ENCODE data around the gene MAST3.
"Not testable (repeated sequence)": the region's sequence is repeated elsewhere in the genome, so short reads cannot be mapped to it uniquely, and the experiment has no call there.

Gene MAST3

DNA sequence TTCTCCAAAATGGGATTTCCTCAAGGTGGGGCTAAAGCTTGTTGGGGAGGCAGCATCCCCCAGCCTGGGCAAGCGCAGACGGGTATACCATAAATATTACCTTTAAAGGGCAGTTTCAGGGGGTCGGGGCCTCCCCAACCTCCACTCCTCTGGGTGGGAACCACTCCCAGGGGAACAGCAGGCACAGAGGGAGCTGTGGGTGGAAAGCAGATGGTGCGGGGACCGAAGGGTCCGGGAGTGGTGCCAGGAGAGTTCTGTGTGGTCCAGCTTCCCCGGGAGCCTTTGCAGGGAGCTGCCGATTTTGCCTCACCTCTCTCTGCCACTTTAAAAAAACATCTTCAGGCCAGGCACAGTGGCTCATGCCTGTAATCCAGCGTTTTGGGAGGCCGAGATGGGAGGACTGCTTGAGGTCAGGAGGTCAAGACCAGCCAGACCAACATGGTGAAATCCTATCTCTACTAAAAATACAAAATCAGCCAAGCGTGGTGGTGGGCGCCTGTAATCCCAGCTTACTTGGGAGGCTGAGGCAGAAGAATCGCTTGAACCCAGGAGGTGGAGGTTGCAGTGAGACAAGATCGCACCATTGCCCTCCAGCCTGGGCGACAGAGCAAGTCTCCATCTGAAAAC, 5.5 kb downstream of the MAST3 start:
- no peak for DNase-seq
- H3K27ac Mint-ChIP-seq, result no peak overlapping the region
- TF ChIP-seq, protein P1, sequence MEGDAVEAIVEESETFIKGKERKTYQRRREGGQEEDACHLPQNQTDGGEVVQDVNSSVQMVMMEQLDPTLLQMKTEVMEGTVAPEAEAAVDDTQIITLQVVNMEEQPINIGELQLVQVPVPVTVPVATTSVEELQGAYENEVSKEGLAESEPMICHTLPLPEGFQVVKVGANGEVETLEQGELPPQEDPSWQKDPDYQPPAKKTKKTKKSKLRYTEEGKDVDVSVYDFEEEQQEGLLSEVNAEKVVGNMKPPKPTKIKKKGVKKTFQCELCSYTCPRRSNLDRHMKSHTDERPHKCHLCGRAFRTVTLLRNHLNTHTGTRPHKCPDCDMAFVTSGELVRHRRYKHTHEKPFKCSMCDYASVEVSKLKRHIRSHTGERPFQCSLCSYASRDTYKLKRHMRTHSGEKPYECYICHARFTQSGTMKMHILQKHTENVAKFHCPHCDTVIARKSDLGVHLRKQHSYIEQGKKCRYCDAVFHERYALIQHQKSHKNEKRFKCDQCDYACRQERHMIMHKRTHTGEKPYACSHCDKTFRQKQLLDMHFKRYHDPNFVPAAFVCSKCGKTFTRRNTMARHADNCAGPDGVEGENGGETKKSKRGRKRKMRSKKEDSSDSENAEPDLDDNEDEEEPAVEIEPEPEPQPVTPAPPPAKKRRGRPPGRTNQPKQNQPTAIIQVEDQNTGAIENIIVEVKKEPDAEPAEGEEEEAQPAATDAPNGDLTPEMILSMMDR (IDR thresholded peaks at IDR 0.05), result no peak
- no peaks in the 10 kb centered on the region for H3K36me3 Mint-ChIP-seq (ENCODE audit: low read depth)
- H3K9me3 Mint-ChIP-seq, result no peaks in the 10 kb centered on the region
- H3K27me3 Mint-ChIP-seq (ENCODE audit: low read depth, poor library complexity), result peaks cover 52% of the 10 kb centered on the region
- no peak overlapping the region for H3K4me3 Mint-ChIP-seq
- H3K4me1 Mint-ChIP-seq, result peaks cover 55% of the 10 kb centered on the region

DNA sequence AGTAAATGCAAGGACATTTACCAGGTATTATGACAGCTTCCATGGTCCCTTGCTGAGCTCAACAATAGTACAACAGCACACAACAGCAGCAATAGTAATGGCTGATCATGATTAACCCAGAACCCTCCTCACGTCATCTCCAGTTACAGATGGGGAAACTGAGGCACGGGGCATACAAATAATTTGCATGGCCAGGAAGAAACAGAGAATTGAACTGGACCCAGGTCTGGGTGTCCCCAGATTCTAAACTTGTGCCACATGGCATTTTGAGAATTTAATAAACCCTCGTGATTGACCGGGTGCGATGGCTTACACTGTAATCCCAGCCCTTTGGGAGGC, 7.2 kb downstream of the MAST3 start:
- peak overlapping the region; percentile 75 for H3K4me3 Mint-ChIP-seq
- no peak for DNase-seq
- H3K4me1 Mint-ChIP-seq, result peaks cover 51% of the 10 kb centered on the region
- H3K27ac Mint-ChIP-seq, result no peak overlapping the region
- peaks cover 52% of the 10 kb centered on the region for H3K27me3 Mint-ChIP-seq (ENCODE audit: low read depth, poor library complexity)
- no peaks in the 10 kb centered on the region for H3K9me3 Mint-ChIP-seq
- no peaks in the 10 kb centered on the region for H3K36me3 Mint-ChIP-seq (ENCODE audit: low read depth)
- TF ChIP-seq, protein P1 (IDR thresholded peaks at IDR 0.05), result no peak

DNA sequence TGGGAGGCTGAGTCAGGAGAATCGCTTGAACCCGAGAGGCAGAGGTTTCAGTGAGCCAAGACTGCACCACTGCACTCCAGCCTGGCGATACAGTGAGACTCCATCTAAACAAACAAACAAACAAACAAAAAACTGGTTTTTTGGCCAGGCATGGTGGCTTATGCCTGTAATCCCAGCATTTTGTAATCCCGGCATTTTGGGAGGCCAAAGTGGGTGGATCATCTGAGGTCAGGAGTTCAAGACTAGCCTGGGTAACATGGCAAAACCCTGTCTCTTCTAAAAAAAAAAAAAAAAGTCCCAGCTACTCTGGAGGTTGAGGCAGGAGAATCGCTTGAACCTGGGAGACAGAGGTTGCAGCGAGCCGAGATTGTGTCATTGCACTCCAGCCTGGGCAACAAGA, 7.7 kb downstream of the MAST3 start:
- peaks cover 50% of the 10 kb centered on the region for H3K27me3 Mint-ChIP-seq (ENCODE audit: low read depth, poor library complexity)
- H3K4me3 Mint-ChIP-seq; DNase-seq; H3K9me3 Mint-ChIP-seq; H3K27ac Mint-ChIP-seq; H3K36me3 Mint-ChIP-seq (ENCODE audit: low read depth): not testable (repeated sequence)
- H3K4me1 Mint-ChIP-seq, result peaks cover 48% of the 10 kb centered on the region

DNA sequence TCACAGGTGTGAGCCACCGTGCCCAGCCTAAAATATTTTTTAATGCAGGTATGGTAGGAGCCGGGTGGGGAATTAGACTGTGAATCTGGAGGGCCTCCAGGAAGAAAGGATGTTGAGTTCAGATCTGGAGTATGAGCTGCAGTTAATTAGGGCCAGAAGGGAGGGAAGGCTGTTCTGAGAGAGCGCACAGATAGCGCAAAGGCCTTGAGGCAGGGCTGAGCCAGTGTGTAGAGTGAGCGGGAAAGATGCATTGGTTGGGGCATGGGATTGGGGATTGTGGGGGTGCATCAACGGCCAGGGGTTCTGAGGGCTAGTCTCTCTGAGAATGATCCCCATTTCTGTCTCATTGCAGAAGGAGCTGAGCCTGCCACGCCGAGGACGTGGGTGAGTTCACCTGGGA, 9.7 kb downstream of the MAST3 start:
- Mint-ChIP-seq H3K4me1 (peaks cover 34% of the 10 kb centered on the region), H3K27ac (peak overlapping the region; percentile 9), H3K4me3 (no peak overlapping the region), H3K9me3 (no peaks in the 10 kb centered on the region), H3K36me3 (ENCODE audit: low read depth) (no peaks in the 10 kb centered on the region), H3K27me3 (ENCODE audit: low read depth, poor library complexity) (peaks cover 60% of the 10 kb centered on the region)
- TF ChIP-seq, protein P1 (IDR thresholded peaks at IDR 0.05), result no peak
- DNase-seq, result no peak

DNA sequence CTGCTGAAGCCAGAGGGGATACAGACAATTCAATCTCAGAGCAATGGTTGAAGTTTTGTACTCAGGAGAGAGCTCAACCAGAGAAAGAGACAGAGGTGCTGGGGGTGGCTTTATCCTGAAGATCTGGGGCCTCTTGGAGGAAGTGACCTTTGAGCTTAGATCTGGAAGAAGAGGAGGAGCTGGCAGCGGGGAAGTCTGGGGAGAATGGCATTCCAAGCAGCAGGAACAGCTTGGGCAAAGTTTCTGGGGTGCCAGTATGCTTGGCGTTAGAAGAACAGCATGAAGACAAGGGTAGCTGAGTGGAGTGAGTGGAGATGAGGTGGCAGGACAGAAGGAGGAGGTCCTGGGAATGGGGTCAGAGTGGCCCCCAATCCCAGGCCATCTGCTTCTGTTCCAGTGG, 11.3 kb downstream of the MAST3 start:
- H3K4me3 Mint-ChIP-seq, result peak overlapping the region; percentile 82
- no peak for DNase-seq
- H3K27ac Mint-ChIP-seq, result no peak overlapping the region
- TF ChIP-seq, protein P1 (IDR thresholded peaks at IDR 0.05), result no peak
- peaks cover 57% of the 10 kb centered on the region for H3K27me3 Mint-ChIP-seq (ENCODE audit: low read depth, poor library complexity)
- no peaks in the 10 kb centered on the region for H3K9me3 Mint-ChIP-seq
- H3K4me1 Mint-ChIP-seq, result peaks cover 23% of the 10 kb centered on the region
- H3K36me3 Mint-ChIP-seq (ENCODE audit: low read depth), result no peaks in the 10 kb centered on the region

DNA sequence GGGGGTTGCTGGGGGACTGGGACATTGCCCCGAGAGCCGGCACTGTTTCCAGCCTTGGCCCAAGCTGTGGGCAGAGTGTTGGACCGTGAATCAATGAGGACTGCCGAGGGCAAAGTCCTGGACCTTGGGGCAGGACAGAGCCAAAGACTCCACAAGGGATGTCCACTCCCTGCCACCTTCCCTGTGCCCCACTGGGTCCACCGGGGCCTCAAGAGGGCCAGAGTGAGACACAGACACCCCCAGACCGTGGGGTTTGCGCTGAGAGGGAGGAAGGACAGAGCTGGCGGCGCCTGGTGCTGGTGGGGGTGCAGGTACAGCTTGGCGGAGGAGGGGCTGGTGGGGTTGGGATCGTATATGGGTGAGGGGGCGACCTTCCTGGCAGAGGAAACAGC, 11.8 kb downstream of the MAST3 start:
- no peaks in the 10 kb centered on the region for H3K9me3 Mint-ChIP-seq
- no peak for DNase-seq
- peaks cover 22% of the 10 kb centered on the region for H3K4me1 Mint-ChIP-seq
- no peaks in the 10 kb centered on the region for H3K36me3 Mint-ChIP-seq (ENCODE audit: low read depth)
- H3K27ac Mint-ChIP-seq, result no peak overlapping the region
- TF ChIP-seq, protein P1 (IDR thresholded peaks at IDR 0.05), result no peak
- H3K4me3 Mint-ChIP-seq, result peak overlapping the region; percentile 82
- H3K27me3 Mint-ChIP-seq (ENCODE audit: low read depth, poor library complexity), result peaks cover 57% of the 10 kb centered on the region

Data from nephron progenitor cell (in vitro differentiated cells).